GM10847 (cell line): ENCODE results near the gene SP100.

Source experiments
- POLR2A ChIP-seq: IDR thresholded peaks from 2 replicates; pipeline ENCODE4 v1.6.1; 2011; ENCODE audit not compliant: insufficient read length; ENCODE audit errors: extremely low read depth

The SP100 gene

DNA sequence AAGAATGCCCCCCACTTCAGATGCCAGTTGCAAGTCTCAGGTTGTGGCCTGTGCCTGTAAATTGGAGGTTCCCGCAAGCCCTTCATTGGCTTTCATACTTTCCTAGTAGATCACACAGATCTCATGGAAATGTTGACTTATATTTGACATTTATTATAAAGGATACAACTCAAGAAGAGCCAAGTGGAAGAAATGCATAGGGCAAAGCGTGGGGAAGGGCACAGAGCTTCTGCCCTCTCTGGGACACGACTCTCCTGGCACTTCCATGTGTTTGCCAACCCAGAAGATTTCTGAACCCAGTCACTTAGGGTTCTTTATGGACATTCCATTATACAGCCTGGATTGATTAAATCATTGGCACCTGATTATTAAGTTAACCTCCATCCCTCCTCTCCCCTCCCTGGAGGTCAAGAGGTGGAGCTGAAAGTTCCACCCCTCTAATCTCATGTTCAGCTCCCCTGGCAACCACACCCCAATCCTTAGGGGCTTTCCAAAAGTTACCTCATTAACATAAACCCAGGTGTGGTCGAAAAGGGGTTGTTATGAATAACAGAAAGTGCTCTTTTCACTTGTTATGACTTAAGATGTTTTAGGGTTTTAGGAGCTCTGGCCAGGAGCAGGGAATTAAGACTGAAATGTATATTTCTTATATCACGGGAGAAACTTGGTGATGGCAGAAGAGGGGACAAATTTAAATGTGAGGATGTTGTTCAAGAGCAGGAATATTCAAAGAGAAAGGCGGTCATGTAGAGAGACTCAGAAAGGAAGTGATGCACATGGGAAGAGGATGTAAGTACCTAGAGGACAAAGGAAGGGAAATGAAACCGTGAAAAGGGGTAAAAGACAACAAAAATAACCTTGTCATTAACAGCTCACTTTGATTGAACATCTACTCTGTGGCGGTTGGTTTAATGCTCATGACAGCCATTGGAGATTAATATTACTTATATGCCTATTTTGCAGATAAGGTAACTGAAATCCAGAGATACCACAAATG is 31.8 kb downstream of the SP100 start:
- TF ChIP-seq POLR2A = no peak

DNA sequence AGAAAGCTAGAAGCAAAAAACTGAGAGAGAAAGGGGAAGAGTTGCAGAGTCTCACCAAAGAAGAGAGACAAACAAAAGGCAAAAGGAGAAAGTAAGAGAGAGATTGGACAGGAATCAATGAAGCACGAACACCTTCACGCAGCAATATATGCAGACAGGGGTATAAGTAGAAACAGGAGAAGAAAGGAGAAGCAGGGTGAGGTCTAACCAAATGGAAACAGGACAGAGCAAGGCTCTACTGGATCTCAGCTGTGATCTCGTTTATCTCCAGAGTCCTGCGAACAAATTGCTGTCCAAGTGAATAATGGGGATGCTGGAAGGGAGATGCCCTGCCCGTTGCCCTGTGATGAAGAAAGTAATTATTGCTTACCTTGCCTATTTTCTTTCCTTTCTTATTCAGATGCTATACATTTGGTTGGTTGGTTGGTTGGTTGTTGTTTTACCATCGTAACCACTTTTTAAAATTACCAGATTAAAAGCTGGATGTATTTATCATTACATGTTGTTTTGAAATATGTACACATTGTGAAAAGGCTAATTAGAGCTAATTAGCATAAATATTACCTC is 34.0 kb downstream of the SP100 start:
- no peak for TF ChIP-seq POLR2A

DNA sequence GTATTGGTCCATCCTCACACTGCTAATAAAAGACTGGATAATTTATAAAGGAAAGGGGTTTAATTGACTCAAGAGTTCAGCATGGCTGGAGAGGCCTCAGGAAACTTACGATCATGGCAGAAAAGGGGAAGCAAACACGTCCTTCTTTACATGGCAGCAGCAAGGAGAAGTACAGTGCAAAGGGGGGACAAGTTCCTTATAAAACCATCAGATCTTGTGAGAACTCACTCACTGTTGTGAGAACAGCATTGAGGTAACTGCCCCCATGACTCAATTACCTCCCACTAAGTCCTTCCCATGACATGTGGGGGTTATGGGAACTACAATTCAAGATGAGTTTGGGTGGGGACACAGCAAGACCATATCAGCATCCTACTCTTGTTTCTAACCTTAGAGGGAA is 37.0 kb downstream of the SP100 start:
- TF ChIP-seq POLR2A = no peak

DNA sequence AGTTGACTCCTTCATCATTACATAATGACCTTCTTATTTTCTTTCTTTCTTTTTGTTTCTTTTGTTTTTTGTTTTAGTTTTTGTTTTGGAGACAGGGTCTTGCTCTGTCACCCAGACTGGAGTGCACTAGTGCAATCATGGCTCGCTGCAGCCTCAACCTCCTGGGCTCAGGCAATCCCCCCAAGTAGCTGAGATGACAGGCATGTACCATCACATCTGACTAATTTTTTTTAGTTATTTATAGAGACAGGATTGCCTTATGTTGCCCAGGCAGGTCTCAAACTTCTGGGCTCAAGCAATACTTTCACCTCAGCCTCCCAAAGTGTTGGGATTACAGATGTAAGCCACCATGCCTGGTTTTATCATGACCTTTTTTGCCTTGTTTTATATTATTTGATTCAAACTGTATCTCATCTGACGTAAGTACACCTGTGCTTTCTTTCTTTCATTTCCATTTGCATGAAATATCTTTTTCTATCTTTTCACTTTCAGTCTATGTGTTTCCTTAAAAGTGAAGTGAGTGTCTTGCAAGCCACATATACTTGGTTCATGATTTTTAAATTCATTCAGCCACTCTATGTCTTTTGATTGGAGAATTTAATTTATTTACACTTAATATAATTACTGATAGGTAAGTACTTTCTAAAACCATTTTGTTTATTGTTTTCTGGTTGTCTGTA is 39.1 kb downstream of the SP100 start:
- no peak for TF ChIP-seq POLR2A

DNA sequence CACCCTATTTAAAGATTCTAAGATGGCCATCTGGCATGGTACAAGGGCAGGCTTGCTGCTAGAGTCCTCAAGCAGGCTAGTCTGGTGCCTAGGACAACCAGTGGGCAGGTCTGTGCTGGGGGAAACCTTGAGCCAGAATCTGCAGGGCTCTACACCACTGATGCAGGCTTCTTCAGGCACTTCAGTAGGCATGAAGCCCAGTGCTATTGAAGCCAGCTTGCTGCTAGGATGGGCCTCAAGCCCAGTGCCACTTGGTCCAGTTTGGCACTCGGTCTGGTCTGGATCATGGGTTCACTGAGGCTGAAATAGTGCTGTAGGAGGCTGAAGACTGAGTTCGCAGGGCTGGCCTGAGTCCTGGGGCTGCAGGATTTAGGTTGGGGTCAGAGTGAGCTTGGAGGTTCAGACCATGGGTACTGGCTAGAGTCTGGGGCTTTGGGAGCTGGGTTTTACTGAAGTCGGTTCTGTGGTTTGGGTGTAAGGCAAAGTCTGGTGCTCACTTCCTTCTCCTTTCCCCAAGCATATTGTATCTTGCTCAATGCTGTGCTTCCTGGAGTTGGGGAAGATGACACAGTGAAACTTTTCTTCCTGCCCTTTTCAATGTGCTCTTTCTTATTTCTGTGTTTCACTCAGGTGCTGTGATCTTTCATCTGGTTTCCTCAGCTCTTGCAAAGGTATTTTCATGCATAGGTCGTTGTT is 41.2 kb downstream of the SP100 start:
- no peak for TF ChIP-seq POLR2A

DNA sequence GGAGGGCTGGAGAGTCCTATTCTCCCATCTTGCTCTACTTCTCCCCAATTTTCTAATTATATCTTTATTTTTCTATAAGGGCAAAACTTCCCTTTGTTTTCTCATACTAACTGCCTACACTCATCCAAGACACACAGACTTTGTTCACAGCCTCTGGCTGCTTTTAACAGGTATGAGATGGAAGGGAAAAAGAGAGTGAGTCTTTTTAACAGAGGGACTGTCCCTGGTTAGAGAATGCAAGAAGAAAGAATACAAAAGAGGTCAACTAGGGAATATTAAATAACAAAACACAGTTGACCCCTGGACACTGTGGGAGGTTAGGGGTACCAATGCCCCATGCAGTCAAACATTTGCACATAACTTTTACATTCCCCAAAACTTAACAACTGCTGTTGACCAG is 41.8 kb downstream of the SP100 start:
- no peak for TF ChIP-seq POLR2A

DNA sequence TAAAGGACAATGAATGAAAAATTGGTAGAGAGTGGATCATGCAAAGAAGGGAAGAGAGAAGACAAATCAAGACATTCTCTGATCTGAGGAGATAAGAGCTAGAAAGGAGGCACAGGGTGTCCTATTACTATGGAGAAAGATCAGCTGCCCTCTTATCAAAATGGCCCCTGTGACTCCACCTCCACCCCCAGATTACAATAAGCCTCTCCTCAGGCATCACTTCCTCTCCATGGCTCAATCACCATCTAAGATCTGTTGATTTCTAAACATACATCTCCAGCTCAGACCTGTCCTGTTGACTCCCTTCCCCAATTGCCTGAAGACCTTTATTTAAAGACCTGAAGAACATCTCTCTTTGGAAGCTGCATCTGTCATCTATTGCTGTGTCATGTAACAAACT is 43.2 kb downstream of the SP100 start:
- no peak for TF ChIP-seq POLR2A

DNA sequence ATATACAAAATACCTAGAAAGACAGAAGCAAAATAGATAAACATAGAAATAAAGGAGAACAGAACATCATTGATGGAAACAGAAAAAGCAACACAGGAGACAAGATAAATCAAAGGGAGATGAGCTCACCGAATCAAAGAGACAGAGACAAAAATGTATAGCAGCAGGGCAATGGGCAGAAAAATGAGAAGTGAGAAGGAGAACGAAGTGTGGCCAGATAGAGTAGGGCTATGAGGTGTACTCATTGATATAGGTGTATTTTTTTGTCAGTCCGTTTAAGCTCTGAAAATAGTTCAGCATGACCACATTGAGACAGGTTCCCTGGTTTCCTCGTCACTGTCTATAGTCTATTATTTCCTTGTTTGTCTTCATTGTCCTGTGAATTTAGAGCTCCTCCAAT is 55.1 kb downstream of the SP100 start:
- no peak for TF ChIP-seq POLR2A

DNA sequence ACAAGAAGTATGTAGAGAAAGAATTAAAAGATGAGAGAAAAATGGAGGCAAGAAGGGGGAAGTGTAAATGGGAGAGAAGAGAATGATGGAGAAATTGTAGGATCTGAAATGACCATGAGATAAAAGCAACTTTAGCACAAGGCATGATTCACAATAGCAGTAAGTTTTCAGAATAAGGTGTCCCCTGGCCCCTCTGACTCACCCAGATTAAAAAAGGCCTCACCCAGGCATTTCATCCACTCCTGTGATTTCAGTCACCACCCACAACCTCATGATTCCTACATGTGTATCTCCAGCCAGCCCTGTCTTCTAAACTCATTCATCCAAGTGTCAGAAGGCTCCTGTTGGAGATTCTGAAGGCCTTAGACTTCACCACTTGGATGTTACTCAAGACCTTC is 56.6 kb downstream of the SP100 start:
- no peak for TF ChIP-seq POLR2A

DNA sequence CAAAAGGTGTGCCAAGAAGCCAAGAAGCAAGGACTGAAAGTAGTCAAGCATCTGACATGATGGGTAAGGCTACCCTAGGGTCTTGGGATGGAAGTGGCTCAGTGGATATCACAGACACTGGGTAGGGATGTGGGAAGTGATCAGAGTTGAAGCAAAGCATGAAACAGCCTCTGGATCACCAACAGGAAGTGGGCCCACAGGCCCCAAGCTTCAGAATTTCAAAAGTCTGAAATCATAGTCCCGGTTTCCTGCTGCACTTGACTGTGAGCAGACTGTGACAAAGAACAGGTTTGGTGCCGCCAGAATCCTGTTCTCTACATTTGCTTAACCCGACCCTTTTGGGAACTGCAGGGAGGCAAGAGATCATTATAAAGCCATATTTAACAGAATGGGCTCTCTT is 57.4 kb downstream of the SP100 start:
- no peak for TF ChIP-seq POLR2A

DNA sequence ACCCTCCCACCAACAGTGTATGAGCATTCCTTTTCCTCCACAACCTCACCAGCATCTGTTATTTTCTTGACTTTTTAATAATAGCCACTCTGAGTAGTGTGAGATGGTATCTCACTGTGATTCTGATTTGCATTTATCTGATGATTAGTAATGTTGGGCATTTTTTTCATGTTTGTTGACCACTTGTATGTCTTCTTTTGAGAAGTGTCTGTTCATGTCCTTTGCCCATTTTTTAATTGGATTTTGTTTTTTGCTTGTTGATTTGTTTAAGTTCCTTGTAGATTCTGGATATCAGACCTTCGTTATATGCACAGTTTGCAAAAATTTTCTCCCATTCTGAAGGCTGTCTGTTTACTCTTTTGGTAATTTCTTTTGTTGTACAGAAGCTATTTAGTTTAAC is 59.1 kb downstream of the SP100 start:
- no peak for TF ChIP-seq POLR2A

DNA sequence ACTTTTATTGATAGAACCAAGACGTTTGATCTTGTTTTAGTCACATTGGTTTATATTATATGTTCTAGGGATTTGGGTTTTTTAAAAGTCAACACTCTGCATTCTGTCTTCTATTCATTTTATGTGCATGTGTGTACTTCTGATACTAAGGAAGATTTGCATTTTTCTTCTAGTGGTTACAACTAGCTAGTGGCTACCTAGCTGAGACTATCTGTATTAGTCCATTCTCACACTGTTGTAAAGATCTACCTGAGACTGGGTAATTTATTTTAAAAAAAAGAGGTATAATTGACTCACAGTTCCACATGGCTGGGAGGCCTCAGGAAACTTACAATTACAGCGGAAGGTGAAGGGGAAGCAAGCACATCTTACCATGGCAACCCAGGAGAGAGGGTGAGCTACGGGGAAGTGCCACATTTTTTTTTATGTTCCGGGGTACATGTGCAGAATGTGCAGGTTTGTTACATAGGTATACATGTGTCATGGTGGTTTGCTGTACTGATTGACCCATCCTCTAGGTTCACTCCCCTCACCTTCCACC is 69.9 kb downstream of the SP100 start:
- no peak for TF ChIP-seq POLR2A

DNA sequence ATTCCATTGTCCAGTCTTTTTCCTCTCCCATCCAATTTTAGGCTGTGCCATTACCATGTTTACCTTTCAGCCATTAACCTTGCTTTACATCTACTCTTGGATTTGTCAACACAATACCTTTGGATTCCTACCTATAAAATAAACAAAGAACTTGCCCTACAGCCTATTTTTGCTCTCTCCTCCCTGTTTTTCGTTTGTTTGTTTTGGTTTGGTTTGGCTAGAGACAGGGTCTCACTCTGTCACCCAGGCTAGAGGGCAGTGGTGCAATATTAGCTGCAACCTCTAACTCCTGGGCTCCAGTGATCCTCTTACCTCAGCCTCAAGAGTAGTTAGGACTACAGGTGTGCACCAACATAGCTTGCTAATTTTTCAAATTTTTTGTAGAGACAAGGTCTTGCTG is 76.1 kb downstream of the SP100 start:
- TF ChIP-seq POLR2A = no peak

DNA sequence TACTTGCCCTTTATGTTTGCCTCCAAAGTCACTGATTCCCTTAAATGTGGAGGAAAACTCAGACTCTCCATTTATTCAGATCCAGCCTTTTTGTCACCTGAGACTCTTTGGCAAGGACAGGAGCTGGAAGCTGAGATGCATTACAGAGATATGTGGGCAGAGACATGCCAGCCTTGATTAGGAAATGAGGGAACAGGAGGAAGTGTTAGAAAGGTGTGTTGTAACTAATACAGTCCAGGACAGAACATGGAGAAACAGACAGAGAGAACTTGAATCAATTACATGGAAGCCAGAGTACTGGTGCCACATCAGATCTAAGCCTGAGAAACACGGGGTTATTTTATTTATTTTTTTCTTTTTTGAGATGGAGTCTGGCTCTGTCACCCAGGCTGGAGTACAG is 79.0 kb downstream of the SP100 start:
- no peak for TF ChIP-seq POLR2A

DNA sequence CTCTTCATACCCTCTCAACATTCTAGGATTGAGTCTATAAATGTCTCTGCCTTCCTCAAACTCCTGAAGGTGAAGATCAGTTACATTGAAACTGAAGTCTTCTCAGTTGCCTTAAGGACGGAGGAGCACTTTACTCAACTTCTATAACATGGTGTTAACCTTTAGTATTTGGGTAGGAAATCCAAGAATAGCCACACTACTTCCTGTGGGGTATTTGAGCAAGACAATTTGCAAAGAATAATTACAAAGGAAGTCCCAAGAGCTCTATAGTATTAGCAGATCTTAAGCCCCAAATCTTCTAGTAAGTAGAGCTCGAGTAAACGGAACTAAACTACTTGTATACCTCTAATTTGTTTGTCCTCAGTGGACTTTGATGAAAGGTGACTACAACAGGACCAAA is 80.9 kb downstream of the SP100 start:
- TF ChIP-seq POLR2A = no peak

DNA sequence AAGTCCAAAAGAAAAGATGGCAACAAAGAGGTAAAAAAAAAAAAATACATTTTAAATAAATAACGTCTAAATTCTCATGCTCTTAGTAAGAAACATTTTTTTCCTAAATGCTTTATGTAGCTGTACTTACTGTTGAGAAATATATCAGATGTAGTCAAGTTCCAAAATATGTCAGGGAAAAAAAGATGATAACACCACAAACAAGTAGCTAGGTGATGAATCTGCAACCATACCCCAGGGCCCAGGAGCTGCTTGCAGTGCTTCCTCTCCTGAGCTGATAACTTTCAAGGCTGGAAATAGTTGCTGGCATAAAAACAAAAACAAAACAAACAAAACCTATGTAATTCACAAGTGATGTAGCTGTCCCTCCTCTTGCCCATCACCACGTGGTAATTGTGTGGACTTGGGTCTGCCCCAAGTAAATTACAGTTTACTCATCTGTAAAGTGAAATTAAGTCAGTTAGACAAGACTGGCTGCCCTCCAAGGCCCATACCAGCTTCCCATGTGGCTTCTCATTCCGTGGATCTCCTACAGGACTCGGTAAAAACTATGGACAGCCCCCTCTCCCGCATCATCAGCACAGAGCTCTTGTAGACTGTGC is 82.6 kb downstream of the SP100 start:
- no peak for TF ChIP-seq POLR2A
